GM10847 (cell line): ENCODE data around the gene TMEM238.

Experiments
- POLR2A ChIP-seq: IDR thresholded peaks from 2 replicates; pipeline ENCODE4 v1.6.1; 2011; ENCODE audit not compliant: insufficient read length; ENCODE audit errors: extremely low read depth

Gene TMEM238

DNA sequence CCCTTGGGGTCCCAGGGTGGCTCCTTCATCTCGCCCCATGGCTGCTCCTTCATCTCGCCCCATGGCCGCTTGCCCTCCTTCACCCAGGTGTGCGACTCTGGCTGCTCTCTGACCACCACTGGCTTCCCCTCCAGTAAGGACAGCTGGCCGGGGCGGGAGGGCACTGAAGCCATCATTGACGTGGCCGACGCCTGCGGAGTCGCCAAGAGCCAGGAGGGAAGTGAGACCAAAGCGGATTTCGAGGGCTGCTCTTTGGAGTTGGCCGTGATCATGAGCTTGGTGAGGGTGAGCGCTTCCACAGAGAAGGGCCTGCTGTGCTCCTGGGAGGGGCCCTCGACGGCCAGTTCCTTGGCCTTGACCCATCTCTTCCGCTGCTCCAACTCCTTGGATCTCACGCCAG lies 25.6 kb downstream of the TMEM238 start:
- TF ChIP-seq POLR2A: no peak

- no peak for TF ChIP-seq POLR2A
These were observed 28.8 kb downstream of the TMEM238 start for GRCh38 chr19:55355213-55355821.

DNA sequence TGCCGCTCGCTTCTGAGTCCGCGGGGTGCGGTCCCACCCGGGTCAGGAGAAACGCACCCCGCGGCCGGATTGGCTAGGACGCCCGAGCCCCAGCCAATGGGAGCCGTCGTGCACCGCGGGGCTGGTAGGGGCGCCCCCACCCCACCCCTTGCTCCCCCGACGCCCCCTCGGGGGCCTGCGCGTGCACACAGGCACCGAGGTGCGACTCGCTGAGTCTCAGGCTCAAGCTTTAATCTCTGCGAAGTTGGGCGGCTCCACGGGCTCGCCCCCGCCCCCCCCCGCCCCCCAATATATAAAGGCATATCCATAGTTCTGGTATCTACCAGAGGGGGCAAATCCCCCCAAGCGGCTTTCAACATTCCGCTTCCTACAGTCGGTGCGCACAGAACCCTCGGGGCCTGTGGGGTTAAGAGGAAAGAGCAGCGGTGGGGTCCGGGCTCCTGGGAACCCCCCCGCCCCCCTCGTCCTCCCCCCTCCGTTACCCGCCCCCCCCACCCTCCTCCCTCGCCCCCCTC lies 29.3 kb downstream of the TMEM238 start, which contains the start of gene COX6B2:
Gene COX6B2, minus strand, starts transcription at position 22 of the 515 bp plus-strand sequence. CDS start 198 bp downstream, outside the sequence.
- TF ChIP-seq POLR2A: no peak

GRCh38 chr19:55353803-55354697 lies 30.0 kb downstream of the TMEM238 start:
- no peak for TF ChIP-seq POLR2A

- TF ChIP-seq POLR2A: no peak
These were observed 30.7 kb downstream of the TMEM238 start for GRCh38 chr19:55353356-55353802.

DNA sequence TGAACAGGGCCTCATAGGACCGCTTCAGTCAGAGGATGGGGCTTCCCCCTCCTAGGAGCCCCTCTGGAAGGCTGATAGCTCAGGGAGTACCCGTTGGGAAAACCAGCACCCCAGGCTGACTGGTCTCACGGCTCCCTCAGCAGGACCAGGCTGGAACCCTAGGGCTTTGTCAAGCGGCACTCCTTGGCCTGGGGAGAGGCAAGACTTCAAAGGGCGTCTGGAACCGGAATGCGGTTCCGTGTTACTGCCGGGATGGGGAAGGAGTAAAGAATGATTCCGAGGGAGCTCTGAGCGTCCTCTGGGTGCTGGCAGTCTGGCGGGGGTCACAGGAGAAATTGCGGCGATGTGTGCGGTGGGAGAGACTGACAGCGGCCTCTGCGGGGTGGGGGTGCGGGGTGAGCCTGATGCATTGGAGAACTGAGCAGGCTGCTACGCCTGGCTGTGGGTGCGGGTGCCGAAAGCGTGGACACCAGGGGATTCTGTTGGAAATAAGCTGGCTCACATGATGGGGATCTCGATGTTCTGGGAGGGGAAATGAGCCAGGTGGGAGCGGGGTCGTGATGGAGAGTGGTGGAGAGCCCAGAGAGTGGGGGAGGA lies 31.4 kb downstream of the TMEM238 start:
- TF ChIP-seq POLR2A: no peak

- no peak for TF ChIP-seq POLR2A
These were observed 32.1 kb downstream of the TMEM238 start for GRCh38 chr19:55352040-55352439.

- no peak for TF ChIP-seq POLR2A
These were observed 33.3 kb downstream of the TMEM238 start for GRCh38 chr19:55350620-55351315.

GRCh38 chr19:55348317-55349034 lies 35.6 kb downstream of the TMEM238 start:
- TF ChIP-seq POLR2A: no peak

DNA sequence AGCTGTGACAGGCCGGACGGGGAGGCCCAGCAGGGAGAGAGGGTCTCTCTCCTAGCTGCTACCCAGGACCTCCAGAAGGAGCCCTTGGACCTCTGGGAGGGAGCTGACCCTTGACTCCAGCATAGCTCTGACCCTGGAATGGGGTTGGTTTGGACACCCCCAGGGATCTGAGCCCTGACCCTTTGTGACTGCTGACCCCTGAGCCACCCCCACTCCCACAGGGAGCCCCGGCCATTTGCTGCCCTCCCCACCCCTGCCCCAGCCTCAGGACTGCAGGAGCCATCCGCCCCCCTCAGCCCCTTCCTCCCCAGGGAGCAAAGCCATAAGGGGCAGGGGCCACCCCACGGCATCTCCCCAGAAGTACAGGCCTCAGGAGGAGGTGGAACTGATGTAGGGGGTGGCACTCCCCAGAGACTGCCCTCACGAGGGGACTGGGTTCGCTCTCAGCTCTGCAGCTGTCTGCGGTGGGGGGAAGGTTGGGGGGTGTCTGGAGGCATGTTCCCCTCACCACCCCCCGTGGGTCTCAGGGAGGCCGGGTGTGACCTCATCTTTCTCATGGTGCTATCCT lies 36.6 kb downstream of the TMEM238 start:
- TF ChIP-seq POLR2A: no peak

DNA sequence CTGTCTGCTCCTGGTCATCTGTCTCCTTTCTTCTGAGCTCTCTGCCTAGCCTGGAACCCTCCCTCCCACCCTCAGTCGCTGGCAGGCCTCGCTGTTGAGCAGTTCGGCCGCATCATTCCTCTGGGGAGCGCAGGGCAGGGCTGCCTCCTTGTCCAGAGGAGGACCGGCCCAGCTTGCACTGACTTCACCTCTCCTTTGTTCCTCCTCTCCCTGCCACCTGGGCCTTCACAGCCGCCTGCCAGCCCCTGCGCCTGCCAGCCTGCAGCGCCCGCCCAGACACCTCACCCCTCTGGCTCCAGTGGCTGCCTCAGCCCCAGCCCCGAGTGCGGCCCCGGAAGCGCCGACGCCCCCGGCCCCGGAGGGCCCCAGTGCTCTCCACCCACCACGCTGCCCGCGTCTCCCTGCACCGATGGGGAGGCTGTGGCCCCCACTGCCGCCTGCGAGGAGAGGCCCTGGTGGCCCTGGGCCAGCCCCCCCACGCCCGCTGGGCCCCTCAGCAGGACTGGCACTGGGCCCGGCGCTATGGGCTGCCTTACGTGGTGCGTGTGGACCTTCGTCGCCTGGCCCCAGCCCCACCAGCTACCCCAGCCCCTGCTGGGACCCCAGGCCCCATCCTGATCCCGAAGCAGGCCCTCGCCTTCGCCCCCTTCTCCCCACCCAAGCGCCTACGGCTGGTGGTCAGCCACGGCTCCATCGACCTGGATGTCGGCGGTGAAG lies 37.2 kb downstream of the TMEM238 start:
- no peak for TF ChIP-seq POLR2A

DNA sequence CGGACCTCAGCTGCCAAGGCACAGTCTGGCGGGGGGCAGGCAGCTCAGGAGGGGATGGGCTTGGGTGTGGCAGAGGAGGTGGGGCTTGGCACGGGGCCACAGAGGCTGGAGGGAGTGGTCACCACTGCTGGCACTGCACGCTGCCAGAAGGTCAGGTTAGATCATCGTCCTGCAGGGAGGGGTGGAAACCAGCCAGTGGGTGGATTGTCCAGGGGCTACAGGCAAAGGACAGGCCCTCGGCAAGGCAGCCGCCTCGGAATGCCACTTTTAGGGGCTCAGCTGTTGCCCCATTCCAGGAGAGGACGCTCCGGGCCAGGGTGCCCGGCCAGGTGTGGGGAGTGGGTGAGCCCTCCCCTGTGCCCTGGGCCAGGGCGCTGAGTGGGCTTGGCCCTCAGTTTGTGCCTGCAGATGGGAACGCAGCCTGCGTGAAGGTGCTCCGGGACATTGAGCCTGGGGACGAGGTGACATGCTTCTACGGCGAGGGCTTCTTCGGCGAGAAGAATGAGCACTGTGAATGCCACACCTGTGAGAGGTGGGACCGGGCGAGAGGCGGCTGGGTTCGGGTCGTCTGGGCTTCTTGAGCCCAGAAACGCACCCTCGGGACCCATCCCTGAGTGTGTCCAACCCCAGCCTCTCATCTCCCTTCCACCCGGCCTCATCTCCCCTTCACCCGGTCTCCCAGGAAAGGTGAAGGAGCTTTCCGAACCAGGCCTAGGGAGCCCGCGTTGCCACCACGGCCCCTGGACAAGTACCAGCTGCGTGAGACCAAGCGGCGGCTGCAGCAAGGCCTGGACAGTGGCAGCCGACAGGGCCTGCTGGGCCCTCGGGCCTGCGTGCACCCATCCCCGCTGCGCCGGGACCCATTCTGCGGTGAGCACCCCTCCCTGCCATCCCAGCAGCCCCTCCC lies 38.0 kb downstream of the TMEM238 start:
- TF ChIP-seq POLR2A: no peak

GRCh38 chr19:55345101-55345817 lies 38.8 kb downstream of the TMEM238 start:
- TF ChIP-seq POLR2A: no peak
